ENCODE measurements around the gene BCAR3.

GRCh38 chr1:93681989-93682412 lies 364 bp upstream of the BCAR3 start:
- TF ChIP-seq, protein P1, sequence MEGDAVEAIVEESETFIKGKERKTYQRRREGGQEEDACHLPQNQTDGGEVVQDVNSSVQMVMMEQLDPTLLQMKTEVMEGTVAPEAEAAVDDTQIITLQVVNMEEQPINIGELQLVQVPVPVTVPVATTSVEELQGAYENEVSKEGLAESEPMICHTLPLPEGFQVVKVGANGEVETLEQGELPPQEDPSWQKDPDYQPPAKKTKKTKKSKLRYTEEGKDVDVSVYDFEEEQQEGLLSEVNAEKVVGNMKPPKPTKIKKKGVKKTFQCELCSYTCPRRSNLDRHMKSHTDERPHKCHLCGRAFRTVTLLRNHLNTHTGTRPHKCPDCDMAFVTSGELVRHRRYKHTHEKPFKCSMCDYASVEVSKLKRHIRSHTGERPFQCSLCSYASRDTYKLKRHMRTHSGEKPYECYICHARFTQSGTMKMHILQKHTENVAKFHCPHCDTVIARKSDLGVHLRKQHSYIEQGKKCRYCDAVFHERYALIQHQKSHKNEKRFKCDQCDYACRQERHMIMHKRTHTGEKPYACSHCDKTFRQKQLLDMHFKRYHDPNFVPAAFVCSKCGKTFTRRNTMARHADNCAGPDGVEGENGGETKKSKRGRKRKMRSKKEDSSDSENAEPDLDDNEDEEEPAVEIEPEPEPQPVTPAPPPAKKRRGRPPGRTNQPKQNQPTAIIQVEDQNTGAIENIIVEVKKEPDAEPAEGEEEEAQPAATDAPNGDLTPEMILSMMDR (IDR thresholded peaks at IDR 0.05) = no peak
- TF ChIP-seq EP300 (IDR thresholded peaks at IDR 0.05) = no peak
